Heart right ventricle (tissue), 16 donors: ENCODE measurements around the gene ESPNL. TPM values are rescaled to one million over a fixed set of nuclear protein-coding genes. Genes with fewer than 3 reads are reported as not detected.

Experiments
- ATAC-seq, 8 donors: fragments of 200-7000 bp; cut with Tn5 transposase; one replicate each; pipeline ENCODE4 v1.9.1; 2020; ENCODE audit warnings: mild to moderate bottlenecking in 8 of 8, moderate library complexity in 8 of 8, moderate number of reproducible peaks in 1 of 8
- DNase-seq, 2 donors: peaks; one replicate each; pipeline ENCODE4 v3.0.0-alpha.2; 2020
- H3K27ac ChIP-seq, 10 donors: fragments of 200-600 bp; sonication (generic) in 2 of 10; one replicate each; pipeline versions ENCODE4 v1.5.0 to v1.8.0; 2020 to 2022; ENCODE audit warnings: mild to moderate bottlenecking in 3 of 10
- H3K27me3 ChIP-seq, 7 donors: fragments of 200-600 bp; one replicate each; pipeline ENCODE4 v1.8.0; 2021 to 2022; ENCODE audit warnings: mild to moderate bottlenecking in 2 of 7
- H3K36me3 ChIP-seq, 9 donors: fragments of 200-600 bp; sonication (generic) in 1 of 9; one replicate each; pipeline versions ENCODE4 v1.5.0 to v1.8.0; 2020 to 2022; ENCODE audit warnings: mild to moderate bottlenecking in 2 of 9
- H3K4me1 ChIP-seq, 9 donors: fragments of 200-600 bp; sonication (generic) in 1 of 9; one replicate each; pipeline versions ENCODE4 v1.5.0 to v1.8.0; 2020 to 2022; ENCODE audit warnings: mild to moderate bottlenecking in 4 of 9
- H3K4me3 ChIP-seq, 10 donors: fragments of 200-600 bp; sonication (generic) in 2 of 10; one replicate each; pipeline versions ENCODE4 v1.5.0 to v1.8.0; 2020 to 2022; ENCODE audit warnings: mild to moderate bottlenecking in 7 of 10, moderate library complexity in 2 of 10
- H3K9me3 ChIP-seq, 11 donors: fragments of 200-600 bp in 10 of 11; sonication (generic) in 2 of 11; one replicate each; pipeline versions ENCODE4 v1.5.0 to v1.8.0; 2013 to 2022; ENCODE audit warnings: mild to moderate bottlenecking in 2 of 11, control low read depth in 1 of 11, moderate library complexity in 1 of 11
- CTCF ChIP-seq, 9 donors: fragments of 200-600 bp; sonication (generic) in 2 of 9; IDR thresholded peaks; one replicate each; pipeline versions ENCODE4 v1.5.0 to v1.8.0; 2021 to 2022; ENCODE audit warnings: antibody characterized with exemption in 9 of 9, mild to moderate bottlenecking in 5 of 9, moderate library complexity in 1 of 9
- WGBS, 2 donors: extraction: QIAGEN DNeasy Blood & Tissue Kit; methylation state at CpG; one replicate each; pipeline ENCODE4 v1.1.7; 2013; ENCODE audit warnings: inconsistent platforms in 1 of 2; 5-methylcytosine and 5-hydroxymethylcytosine counted together
- intact Hi-C, 10 donors: fragments of 100-400 bp; cut with DNase I; formaldehyde crosslinking; loops; one replicate each; pipeline versions ENCODE4 v1.11.1 to v1.14.2; 2022
- polyA plus RNA-seq, 2 donors: library from polyadenylated mRNA; stranded (reverse); fragments of 200-250 nt; gene quantifications; one replicate each; pipeline ENCODE4 v1.2.3, GENCODE V29; 2013
- total RNA-seq, 10 donors: library from RNA; stranded (reverse); fragmentation: NEBNext Ultra II Directional in 3 of 10; extraction: Animal tissue kit (Norgen Biotek cat#: 25700) in 3 of 10; gene quantifications; one replicate each; pipeline versions ENCODE4 v1.2.1 to v1.2.4, GENCODE V29; 2021 to 2023
- donor health status: Arrhythmogenic right ventricular cardiomyopathy.
- donor health status: ischemic (EF 13 %, LVEDD 7.1; RV severe dilation, severe dysfunction).
- donor health status: healthy with polysubstance abuse.
- donor health status: DM: no; HTN: yes; CAD: no.
- donor health status: DM: no; HTN: no; CAD: no.
- donor health status: ischemic (EF 25% LVEDD 6.9; RV normal size, moderate dysfunction).
- donor health status: ischemic (EF 25% LVEDD 5.7; RV mildly dilated, moderate dysfunction).
- donor health status: healthy.
- donor health status: DM: yes; HTN: yes; CAD: no.
- donor health status: Ischemic cardiomyopathy.
- donor health status: ischemic (EF 35%, LVEDD 5.7; RV mildly dilated, moderate dysfunction).
- donor health status: nonischemic (EF 11% LVEDD 7.7; RV severe dilation, severe dysfunction).
- donor health status: DM: yes; HTN: yes; CAD: no.
- donor health status: PGD.
- donor health status: ischemic (EF 29% LVEDD 5.4; RV normal size, mild dysfunction).
- donor health status: nonischemic (EF 23%, LVEDD 6.1; RV moderate dilation, normal function).

Gene ESPNL
- total and polyA plus RNA-seq, 12 donors: 0.01 to 1.7 (median 0.33) TPM; not detected in 2

GRCh38 chr2:238082151-238082550 is 18.0 kb upstream of the ESPNL start:
- intact Hi-C loops: no loop called here
- Histone ChIP-seq H3K4me1 (peaks cover 0 to 5% (median 0%) of the 10 kb centered on the region in 9 donors), H3K27me3 (no peaks in the 10 kb centered on the region), H3K9me3 (peaks cover 0 to 18% (median 0%) of the 10 kb centered on the region in 11 donors), H3K27ac (no peak overlapping the region), H3K4me3 (no peak overlapping the region), H3K36me3 (peaks cover 0 to 76% (median 25%) of the 10 kb centered on the region in 9 donors)
- ATAC-seq (peak in 1 of 8 donors; percentile 34), DNase-seq (no peak)
- TF ChIP-seq CTCF (IDR thresholded peaks at IDR 0.05): no peak
- 89 to 90% methylated on average over 17 of the region's 17 CpGs for WGBS, 2 donors

GRCh38 chr2:238082827-238083226 is 17.3 kb upstream of the ESPNL start:
- H3K27ac ChIP-seq: no peak overlapping the region
- no peak overlapping the region for H3K4me3 ChIP-seq
- DNase-seq (no peak), ATAC-seq (no peak)
- no peak for TF ChIP-seq CTCF (IDR thresholded peaks at IDR 0.05)
- 89 to 92% methylated on average over 7 of the region's 7 CpGs for WGBS, 2 donors
- H3K9me3 ChIP-seq: peaks cover 0 to 13% (median 0%) of the 10 kb centered on the region in 11 donors
- H3K36me3 ChIP-seq: peaks cover 0 to 70% (median 25%) of the 10 kb centered on the region in 9 donors
- H3K27me3 ChIP-seq: no peaks in the 10 kb centered on the region
- intact Hi-C loops: no loop called here
- peaks cover 0 to 8% (median 0%) of the 10 kb centered on the region in 9 donors for H3K4me1 ChIP-seq

GRCh38 chr2:238083919-238084318 is 16.2 kb upstream of the ESPNL start:
- DNase-seq (no peak), ATAC-seq (no peak)
- Histone ChIP-seq H3K27ac (no peak overlapping the region), H3K4me1 (peaks cover 0 to 8% (median 0%) of the 10 kb centered on the region in 9 donors), H3K9me3 (peaks cover 0 to 13% (median 0%) of the 10 kb centered on the region in 11 donors), H3K4me3 (no peak overlapping the region), H3K27me3 (no peaks in the 10 kb centered on the region), H3K36me3 (peaks cover 0 to 70% (median 25%) of the 10 kb centered on the region in 9 donors)
- 96 to 98% methylated on average over 5 of the region's 5 CpGs for WGBS, 2 donors
- no peak for TF ChIP-seq CTCF (IDR thresholded peaks at IDR 0.05)
- intact Hi-C loops: no loop called here

GRCh38 chr2:238084761-238085160 is 15.4 kb upstream of the ESPNL start:
- Histone ChIP-seq H3K9me3 (peaks cover 0 to 7% (median 0%) of the 10 kb centered on the region in 11 donors), H3K4me1 (peaks cover 0 to 8% (median 0%) of the 10 kb centered on the region in 9 donors), H3K27me3 (no peaks in the 10 kb centered on the region), H3K36me3 (peaks cover 0 to 67% (median 25%) of the 10 kb centered on the region in 9 donors), H3K4me3 (no peak overlapping the region), H3K27ac (no peak overlapping the region)
- ATAC-seq: no peak
- TF ChIP-seq CTCF (IDR thresholded peaks at IDR 0.05): no peak
- WGBS, 2 donors: 81 to 91% methylated on average over 7 of the region's 7 CpGs
- no peak for DNase-seq
- intact Hi-C loops: no loop called here
